OCI-LY7 (cell line): ENCODE data around the gene NXPE4. TPM values are rescaled to one million over a fixed set of nuclear protein-coding genes. Genes with fewer than 3 reads are reported as not detected.

ENCODE experiments used
- BruUV-seq: library from RNA; stranded (reverse); fragments of 400-500 nt; replicated peaks from 2 replicates; lab custom pipeline; 2021; lab: Mats Ljungman, UMichigan
- CTCF ChIA-PET: fragments of 300-600 bp; sonication (Branson Sonifier 250); formaldehyde crosslinking; loops from one replicate; lab custom pipeline; 2022; ENCODE audit warnings: antibody characterized with exemption; ENCODE audit not compliant: unreplicated experiment; lab: Charles Lee
- POLR2A ChIA-PET: fragments of 300-600 bp; sonication (Branson Sonifier 250); formaldehyde crosslinking; loops from one replicate; lab custom pipeline; 2022; ENCODE audit warnings: antibody characterized with exemption; lab: Charles Lee
- DNase-seq: peaks from one replicate; pipeline ENCODE4 v3.0.0-alpha.2; 2015; ENCODE audit warnings: low spot score
- H2AFZ ChIP-seq: fragments of 200-600 bp; sonication (generic), shearing (Covaris generic); 2 replicates; pipeline ENCODE4 v1.6.1; 2014; ENCODE audit warnings: mild to moderate bottlenecking, antibody characterized with exemption, low read length, moderate library complexity
- H3K27ac ChIP-seq: fragments of 200-600 bp; sonication (generic); 2 replicates; pipeline ENCODE4 v1.5.1; 2014; ENCODE audit warnings: mixed run types, low read depth, mild to moderate bottlenecking, moderate library complexity, low read length, inconsistent platforms; ENCODE audit not compliant: poor library complexity, severe bottlenecking
- H3K36me3 ChIP-seq: fragments of 200-600 bp; sonication (generic); 2 replicates; pipeline ENCODE4 v1.6.1; 2014; ENCODE audit warnings: mild to moderate bottlenecking, antibody characterized with exemption, low read length, moderate library complexity, mixed read lengths; ENCODE audit not compliant: insufficient read depth
- H3K4me1 ChIP-seq: fragments of 200-600 bp; sonication (generic); 2 replicates; pipeline ENCODE4 v1.5.1; 2014; ENCODE audit warnings: mild to moderate bottlenecking, low read length; ENCODE audit not compliant: insufficient read depth, poor library complexity, severe bottlenecking
- H3K4me2 ChIP-seq: fragments of 200-600 bp; sonication (generic); 2 replicates; pipeline ENCODE4 v1.6.1; 2014; ENCODE audit warnings: mild to moderate bottlenecking, low read length
- H3K4me3 ChIP-seq: fragments of 200-600 bp; sonication (generic); 2 replicates; pipeline ENCODE4 v1.5.1; 2014; ENCODE audit warnings: mild to moderate bottlenecking, low read depth, low read length; ENCODE audit not compliant: poor library complexity, severe bottlenecking
- H3K79me2 ChIP-seq: fragments of 200-600 bp; sonication (generic); 2 replicates; pipeline ENCODE4 v1.6.1; 2016; ENCODE audit warnings: low read depth, mild to moderate bottlenecking, low read length, moderate library complexity, mixed read lengths; ENCODE audit not compliant: insufficient read depth
- H3K9me2 ChIP-seq: fragments of 200-600 bp; sonication (generic); 2 replicates; pipeline ENCODE4 v1.6.1; 2016; ENCODE audit warnings: mild to moderate bottlenecking, low read length, mixed read lengths; ENCODE audit not compliant: insufficient read depth
- H3K9me3 ChIP-seq: fragments of 200-600 bp; sonication (generic); 2 replicates; pipeline ENCODE4 v1.6.1; 2014; ENCODE audit warnings: mild to moderate bottlenecking, mixed run types, low read length, mixed read lengths
- H4K20me1 ChIP-seq: fragments of 200-600 bp; sonication (generic); 2 replicates; pipeline ENCODE4 v1.6.1; 2014; ENCODE audit warnings: mild to moderate bottlenecking, antibody characterized with exemption, low read length, moderate library complexity, mixed read lengths; ENCODE audit not compliant: insufficient read depth
- CTCF ChIP-seq: fragments of 200-600 bp; sonication (generic); conservative IDR thresholded peaks from 2 replicates; pipeline ENCODE4 v1.5.1; 2014; ENCODE audit warnings: mild to moderate bottlenecking, antibody characterized with exemption, low read length, moderate library complexity, mixed read lengths
- EZH2phosphoT487 ChIP-seq: fragments of 200-600 bp; sonication (generic); IDR thresholded peaks from 2 replicates; pipeline ENCODE4 v1.6.1; 2018; ENCODE audit warnings: low read depth, borderline replicate concordance, mild to moderate bottlenecking, mixed run types, antibody characterized with exemption, low read length, moderate library complexity, mixed read lengths
- intact Hi-C: fragments of 100-400 bp; cut with micrococcal nuclease; formaldehyde crosslinking; loops from one replicate; pipeline ENCODE4 v1.10.0; 2022; ENCODE audit not compliant: unreplicated experiment
- total RNA-seq, 2 experiments: library from RNA; depleted of rRNA in 1 of 2; stranded (reverse); fragments of >200 nt in 1 of 2; shearing (Covaris generic) in 1 of 2; gene quantifications; 2 replicates each; pipeline ENCODE4 v1.2.3, GENCODE V29; 2014 to 2022

The NXPE4 gene
- total RNA-seq, 2 experiments from 2014 or later, result not detected

- no TSS peak for BruUV-seq
- POLR2A ChIA-PET, result no interaction called here
- no peaks in the 10 kb centered on the region for H3K36me3 ChIP-seq
- no peaks in the 10 kb centered on the region for H4K20me1 ChIP-seq
- no peak for DNase-seq
- no peak overlapping the region for H3K4me2 ChIP-seq
- H3K4me3 ChIP-seq, result no peak overlapping the region
- H3K9me2 ChIP-seq, result no peaks in the 10 kb centered on the region
- no peaks in the 10 kb centered on the region for H3K4me1 ChIP-seq
- intact Hi-C loops, result no loop called here
- H2AFZ ChIP-seq, result no peak overlapping the region
- TF ChIP-seq EZH2phosphoT487, result no peak
- no peak for TF ChIP-seq CTCF
- H3K9me3 ChIP-seq, result peaks cover 35% of the 10 kb centered on the region; the same call in 1 of the 2 replicates
- H3K27ac ChIP-seq, result no peak overlapping the region
- no peaks in the 10 kb centered on the region for H3K79me2 ChIP-seq
- CTCF ChIA-PET, result no interaction called here
Observed at GRCh38 chr11:114625294-114625693, 29.7 kb upstream of the NXPE4 start.

- TF ChIP-seq CTCF, result no peak
- TF ChIP-seq EZH2phosphoT487, result no peak
- ChIA-PET CTCF (no interaction called here), POLR2A (no interaction called here)
- no peaks in the 10 kb centered on the region for H3K4me1 ChIP-seq
- no peaks in the 10 kb centered on the region for H3K36me3 ChIP-seq
- H3K4me2 ChIP-seq, result no peak overlapping the region
- no TSS peak for BruUV-seq
- no peak for DNase-seq
- intact Hi-C loops, result no loop called here
- no peak overlapping the region for H3K27ac ChIP-seq
- H2AFZ ChIP-seq, result no peak overlapping the region
- H3K9me2 ChIP-seq, result no peaks in the 10 kb centered on the region
- no peaks in the 10 kb centered on the region for H4K20me1 ChIP-seq
- peaks cover 38% of the 10 kb centered on the region; the same call in 1 of the 2 replicates for H3K9me3 ChIP-seq
- H3K79me2 ChIP-seq, result no peaks in the 10 kb centered on the region
- no peak overlapping the region for H3K4me3 ChIP-seq
Observed at GRCh38 chr11:114624455-114625207, 29.0 kb upstream of the NXPE4 start.

- no peak overlapping the region for H3K4me3 ChIP-seq
- POLR2A ChIA-PET, result no interaction called here
- DNase-seq, result no peak
- H3K9me3 ChIP-seq, result peaks cover 43% of the 10 kb centered on the region; the same call in 1 of the 2 replicates
- H3K4me2 ChIP-seq, result no peak overlapping the region
- BruUV-seq, result no TSS peak
- intact Hi-C loops, result no loop called here
- H3K9me2 ChIP-seq, result no peaks in the 10 kb centered on the region
- no peak overlapping the region for H3K27ac ChIP-seq
- no peaks in the 10 kb centered on the region for H3K4me1 ChIP-seq
- H2AFZ ChIP-seq, result no peak overlapping the region
- CTCF ChIA-PET, result no interaction called here
- TF ChIP-seq EZH2phosphoT487 (no peak), CTCF (no peak)
- H3K79me2 ChIP-seq, result no peaks in the 10 kb centered on the region
- no peaks in the 10 kb centered on the region for H4K20me1 ChIP-seq
- H3K36me3 ChIP-seq, result no peaks in the 10 kb centered on the region
Observed at GRCh38 chr11:114623720-114624119, 28.1 kb upstream of the NXPE4 start.
